Testis (tissue), 2 donors: Measurements from ENCODE around the gene CCDC192.

ENCODE experiments used
- CTCF ChIP-seq, 3 experiments: fragments of 450-650 bp in 2 of 3; fragments of 200-600 bp in 1 of 3; sonication (generic) in 1 of 3; IDR thresholded peaks; one replicate each; pipeline ENCODE4 v1.5.1; 2016 to 2019; ENCODE audit warnings: antibody characterized with exemption in 3 of 3, mild to moderate bottlenecking in 2 of 3, moderate library complexity in 1 of 3
- POLR2A ChIP-seq: fragments of 450-650 bp; IDR thresholded peaks from one replicate; pipeline ENCODE4 v1.6.1; 2017; ENCODE audit warnings: antibody characterized with exemption, mild to moderate bottlenecking, moderate library complexity

GRCh38 chr5:127766676-127767335 lies 63.6 kb downstream of the CCDC192 start:
- no peak for TF ChIP-seq CTCF (IDR thresholded peaks at IDR 0.05)
- no peak for TF ChIP-seq POLR2A
